TTC549 (cell line): Measurements from ENCODE around the gene CEP192.
"Not testable (repeated sequence)": the region's sequence is repeated elsewhere in the genome, so short reads cannot be mapped to it uniquely, and the experiment has no call there.

ENCODE experiments used
- FAIRE-seq: peaks from 2 replicates; lab custom pipeline; 2012; peaks lifted over from hg19 to GRCh38; lab: Jason Lieb, UNC

The CEP192 gene

DNA sequence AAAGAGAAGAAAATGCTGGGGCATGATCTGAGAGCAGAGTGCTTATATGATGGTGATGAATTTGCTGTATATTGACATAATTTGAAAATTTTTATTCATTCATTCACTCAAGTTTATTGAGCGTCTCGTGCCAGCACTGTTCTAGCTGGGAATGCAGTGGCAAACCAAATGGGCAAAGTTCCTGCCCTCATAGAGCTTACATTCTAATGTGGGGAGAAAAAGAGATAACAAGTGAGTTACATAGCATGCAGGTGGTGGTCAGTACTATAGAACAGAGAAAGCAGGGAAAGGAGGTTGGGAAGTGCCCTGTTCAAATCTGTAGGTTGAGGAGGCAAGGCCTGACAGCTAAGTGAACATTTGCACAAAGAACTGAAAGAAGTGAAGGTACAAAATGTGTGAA lies 4.3 kb downstream of the CEP192 start:
- no peak for FAIRE-seq

GRCh38 chr18:12995952-12996477 lies 4.9 kb downstream of the CEP192 start:
- FAIRE-seq: no peak

- no peak for FAIRE-seq
Measured at GRCh38 chr18:12996661-12997292, 5.6 kb downstream of the CEP192 start.

DNA sequence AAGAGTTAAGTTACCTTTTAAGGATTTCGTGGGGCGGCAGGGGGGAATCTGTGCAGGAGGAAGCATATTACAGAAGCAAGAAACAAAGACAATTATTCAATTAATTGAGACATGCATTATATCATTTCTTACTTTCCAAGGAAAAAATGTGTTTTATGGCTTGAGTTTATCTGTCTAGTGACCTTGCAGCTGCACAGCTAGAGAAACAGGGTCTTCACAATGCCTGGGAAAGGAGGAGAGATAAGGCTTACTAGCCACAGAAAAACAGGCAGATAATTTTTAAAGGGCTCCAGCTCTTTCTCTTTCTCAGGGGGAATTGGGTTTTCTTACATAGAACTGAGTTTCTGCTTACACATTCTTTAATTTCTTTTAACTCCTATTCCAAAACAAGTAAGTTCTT lies 6.2 kb downstream of the CEP192 start:
- FAIRE-seq: not testable (repeated sequence)

DNA sequence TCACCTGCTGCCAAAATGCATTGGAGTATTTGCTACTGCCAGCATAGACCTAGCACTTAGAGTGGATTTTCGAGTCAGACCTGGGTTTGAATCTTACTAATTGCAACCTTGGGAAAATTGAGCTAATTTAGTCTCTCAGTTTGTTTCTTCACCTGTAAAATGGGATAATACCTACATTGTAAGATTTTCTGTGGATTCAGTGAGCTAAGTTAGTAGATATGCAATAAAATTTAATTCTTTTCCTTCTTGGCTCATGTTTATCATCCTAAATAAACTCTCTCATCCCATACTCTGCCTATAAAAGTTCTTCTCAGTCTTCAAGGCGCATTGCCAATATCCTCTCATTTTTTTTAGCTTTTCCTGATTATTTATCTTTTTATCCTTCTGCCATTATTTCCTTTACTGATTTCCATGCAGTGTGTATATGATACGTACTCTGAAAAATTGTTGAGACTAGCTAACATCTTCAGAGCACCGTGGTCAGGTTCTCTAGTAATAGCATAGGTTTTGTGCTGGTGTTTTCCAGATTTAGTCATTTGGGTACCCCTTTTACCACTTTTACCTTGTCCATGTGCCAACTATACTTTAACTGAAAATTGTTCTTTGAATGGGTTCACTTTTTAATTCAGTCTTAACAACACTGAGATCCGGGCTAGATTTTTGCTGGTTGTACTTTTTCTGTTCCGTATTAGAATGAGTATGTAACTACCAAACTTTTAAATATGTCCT lies 7.3 kb downstream of the CEP192 start:
- no peak for FAIRE-seq

GRCh38 chr18:13003466-13003896 lies 12.3 kb downstream of the CEP192 start:
- no peak for FAIRE-seq

- no peak for FAIRE-seq
Measured at GRCh38 chr18:13004396-13004795, 13.2 kb downstream of the CEP192 start.

DNA sequence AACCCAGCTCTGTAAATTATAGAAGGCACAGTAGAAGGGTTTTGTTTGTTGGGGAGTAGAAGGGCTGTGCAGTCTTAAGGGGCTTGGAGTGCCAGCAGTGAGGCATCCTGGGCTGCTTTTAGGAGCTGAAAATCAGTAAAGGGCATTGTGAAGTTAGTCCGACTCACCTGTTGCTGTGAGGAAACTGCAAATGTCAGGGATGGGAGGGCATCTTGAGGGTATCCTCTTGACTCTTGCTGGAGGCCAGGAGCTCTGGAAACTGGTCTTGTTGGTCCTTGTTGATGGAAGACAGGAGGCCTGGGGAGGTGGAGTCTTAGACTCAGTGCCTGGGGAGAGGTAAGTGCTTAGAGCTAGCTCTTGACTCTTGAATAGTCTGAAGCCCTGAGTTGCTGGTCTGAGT lies 14.1 kb downstream of the CEP192 start:
- FAIRE-seq: no peak

DNA sequence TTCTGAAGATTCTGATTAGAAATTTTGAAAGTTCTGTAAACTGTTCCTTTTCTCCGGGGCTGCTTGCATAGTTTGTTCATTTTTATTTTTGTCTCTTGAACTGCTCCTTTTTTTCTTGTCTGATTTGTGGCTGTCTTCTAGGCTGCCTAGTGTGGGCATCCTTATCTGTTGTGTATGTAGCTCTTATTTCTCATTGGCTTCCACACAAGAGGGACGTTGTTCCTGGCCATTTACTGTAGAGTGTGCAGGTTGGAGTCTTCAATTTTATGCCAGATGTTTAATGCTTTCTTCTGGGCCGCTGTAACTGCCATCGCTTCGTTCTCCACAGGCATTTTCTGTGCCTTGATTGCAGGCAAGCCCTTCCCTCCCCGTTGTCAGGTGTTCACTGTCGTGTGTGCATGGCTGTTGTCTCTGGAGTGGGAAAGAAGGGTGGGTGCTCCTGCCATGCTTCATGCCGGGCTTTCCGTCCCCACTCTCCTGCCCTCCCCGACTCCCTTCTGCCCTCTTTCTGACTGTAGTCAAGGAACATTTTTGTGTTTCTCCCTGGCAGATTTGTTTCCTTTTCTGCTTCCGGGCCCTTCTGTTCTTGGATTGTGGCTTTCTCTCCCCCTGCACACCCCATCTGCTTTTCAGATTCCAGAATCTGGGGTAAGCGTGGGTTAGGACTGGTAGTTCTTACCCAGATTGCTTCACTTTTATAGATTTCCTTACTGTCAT lies 15.5 kb downstream of the CEP192 start:
- no peak for FAIRE-seq

GRCh38 chr18:13007248-13007560 lies 16.0 kb downstream of the CEP192 start:
- FAIRE-seq: no peak

GRCh38 chr18:13011719-13012118 lies 20.6 kb downstream of the CEP192 start:
- no peak for FAIRE-seq

DNA sequence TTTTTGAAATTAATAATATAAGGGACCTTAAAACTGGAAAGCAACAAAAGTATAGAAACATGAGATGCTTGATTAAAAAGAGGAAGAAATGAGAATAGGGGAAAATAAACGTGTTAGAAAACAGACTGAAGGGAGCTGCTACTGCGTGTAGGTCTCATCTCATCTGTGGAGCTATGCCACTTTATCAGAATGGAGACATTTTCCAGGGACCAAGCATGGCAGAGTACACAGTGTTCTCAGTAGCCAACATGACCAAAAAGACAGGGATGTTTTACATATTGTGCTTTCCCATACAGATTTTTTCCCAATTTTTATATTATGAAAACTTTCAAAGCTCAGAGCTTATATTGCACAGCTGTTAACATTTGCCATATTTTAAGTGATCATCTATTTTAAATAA lies 23.1 kb downstream of the CEP192 start:
- FAIRE-seq: no peak

GRCh38 chr18:13014818-13015217 lies 23.7 kb downstream of the CEP192 start:
- FAIRE-seq: no peak

DNA sequence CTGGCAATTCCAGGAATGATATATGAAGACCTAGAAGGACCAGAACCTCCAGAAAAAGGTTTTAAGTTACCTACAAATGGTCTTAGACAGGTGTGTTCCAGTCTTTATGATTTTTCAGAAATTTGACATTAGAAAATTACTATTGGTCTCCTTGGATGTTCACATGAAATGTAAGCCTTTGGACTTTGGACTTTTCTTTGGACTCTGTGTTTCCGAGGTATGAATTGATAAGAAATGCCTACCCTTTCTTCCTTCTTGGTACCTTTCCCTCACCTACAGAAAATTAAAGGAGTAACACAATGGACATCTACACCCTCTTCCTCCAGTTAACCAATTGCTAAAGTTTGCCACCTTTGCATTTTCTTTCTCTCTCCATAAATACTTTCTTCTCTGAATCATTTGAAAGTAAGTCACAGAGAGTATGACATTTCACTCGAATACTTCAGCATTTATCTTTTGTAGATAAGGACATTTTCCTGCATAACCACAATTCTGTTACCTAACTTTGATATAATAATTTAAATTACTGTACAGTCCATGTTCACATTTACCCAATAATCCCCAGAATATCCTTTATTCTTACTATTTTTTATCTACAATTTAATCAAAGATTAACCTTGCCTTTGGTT lies 26.2 kb downstream of the CEP192 start:
- no peak for FAIRE-seq

GRCh38 chr18:13018374-13018773 lies 27.2 kb downstream of the CEP192 start:
- no peak for FAIRE-seq

GRCh38 chr18:13019301-13019700 lies 28.1 kb downstream of the CEP192 start:
- no peak for FAIRE-seq

DNA sequence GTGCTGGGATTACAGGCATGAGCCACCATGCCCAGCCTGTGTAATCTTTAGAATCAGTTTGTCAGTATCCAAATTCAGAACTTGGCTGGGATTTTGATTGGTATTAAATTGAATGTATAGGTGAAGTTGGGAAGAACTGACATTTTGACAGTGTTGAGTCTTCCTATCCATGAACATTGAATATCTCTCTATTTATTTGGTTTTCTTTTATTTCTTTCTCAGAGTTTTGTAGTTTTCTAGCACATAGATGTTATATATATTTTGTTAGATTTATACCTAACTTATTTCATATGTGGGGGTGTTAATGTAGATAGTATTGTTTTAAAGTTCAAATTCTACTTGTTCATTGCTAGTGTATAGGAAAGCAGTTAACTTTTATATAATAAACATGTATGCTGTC lies 31.5 kb downstream of the CEP192 start:
- no peak for FAIRE-seq

GRCh38 chr18:13025233-13025632 lies 34.1 kb downstream of the CEP192 start:
- no peak for FAIRE-seq

DNA sequence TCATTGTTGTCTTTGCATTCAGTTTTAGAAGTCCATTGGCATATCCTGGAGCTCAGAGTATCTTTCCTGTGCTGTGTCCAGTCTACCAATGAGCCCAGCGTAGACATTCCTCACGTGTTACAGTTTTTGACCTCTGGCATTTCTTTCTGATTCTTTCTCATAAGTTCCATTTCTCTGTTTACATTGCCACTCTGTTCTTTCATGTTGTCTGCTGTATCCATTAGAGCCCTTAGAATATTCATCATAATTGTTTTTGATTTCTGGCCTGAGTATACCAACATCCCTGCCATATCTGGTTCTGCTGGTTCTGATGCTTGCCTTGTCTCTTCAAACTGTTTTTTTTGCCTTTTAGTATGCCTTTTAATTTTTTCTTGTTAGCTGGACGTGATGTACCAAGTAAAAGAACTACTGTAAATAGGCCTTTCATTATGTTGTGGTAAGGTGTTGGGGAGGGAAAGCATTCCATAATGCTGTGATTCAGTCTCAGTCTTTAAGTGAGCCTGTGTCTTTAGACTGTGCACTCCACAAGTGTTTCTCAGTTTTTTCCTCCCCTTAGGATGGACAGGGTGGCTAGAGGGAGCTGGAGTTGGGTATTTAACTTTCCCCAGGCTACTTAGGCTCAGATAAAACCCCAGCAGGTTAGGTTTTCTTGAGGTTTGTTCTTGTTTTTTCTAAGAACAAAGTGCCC lies 35.6 kb downstream of the CEP192 start:
- FAIRE-seq: no peak

GRCh38 chr18:13028869-13029268 lies 37.7 kb downstream of the CEP192 start:
- FAIRE-seq: no peak

- no peak for FAIRE-seq
Measured at GRCh38 chr18:13032173-13032572, 41.0 kb downstream of the CEP192 start.

GRCh38 chr18:13035249-13035914 lies 44.2 kb downstream of the CEP192 start:
- no peak for FAIRE-seq
